K562 (cell line): ENCODE data around the gene HDLBP. TPM values are rescaled to one million over a fixed set of nuclear protein-coding genes. Genes with fewer than 3 reads are reported as not detected.

Experiments
- ATAC-seq: fragments of 200-7000 bp; cut with Tn5 transposase; 3 replicates; pipeline ENCODE4 v1.9.1; 2020; ENCODE audit warnings: moderate library complexity
- BruUV-seq: library from RNA; stranded (reverse); fragments of 400-500 nt; replicated peaks from 2 replicates; lab custom pipeline; 2021; lab: Mats Ljungman, UMichigan
- CTCF ChIA-PET: fragments of 300-600 bp; formaldehyde crosslinking; extraction: SDS; loops from one replicate; lab custom pipeline; 2021; ENCODE audit warnings: low intra/inter-chr PET ratio; lab: Yijun Ruan, JAX
- POLR2A ChIA-PET: fragments of 300-600, 350-650 bp; sonication (Branson Sonifier 250); formaldehyde crosslinking; extraction: SDS; loops from one replicate; lab custom pipeline; 2021; ENCODE audit warnings: antibody characterized with exemption, inconsistent platforms; lab: Yijun Ruan, JAX
- DNase-seq, 4 experiments: peaks; one replicate each; pipeline versions ENCODE4 v3.0.0 to v3.0.0-alpha.2; 2011 to 2018; ENCODE audit warnings: low spot score in 3 of 4, mixed read lengths in 3 of 4; ENCODE audit errors: extremely low read depth in 1 of 4
- FAIRE-seq: peaks from 2 replicates; lab custom pipeline; 2011; peaks lifted over from hg19 to GRCh38; lab: Jason Lieb, UNC
- H2AFZ ChIP-seq: 2 replicates; pipeline ENCODE4 v1.6.0; 2011; ENCODE audit warnings: low read depth, low read length, control low read depth, inconsistent platforms
- H3K27ac ChIP-seq: fragments of 200-600 bp; 3 replicates; pipeline ENCODE4 v1.8.0; 2011; ENCODE audit warnings: low read depth, mild to moderate bottlenecking, control low read depth, inconsistent platforms, low read length, moderate library complexity, mixed read lengths; ENCODE audit errors: extremely low read depth
- H3K27me3 ChIP-seq, 2 experiments: fragments of 300-600 bp in 1 of 2; 2 replicates in 1 of 2; 3 replicates in 1 of 2; pipeline versions ENCODE4 v1.6.0 to v1.8.0; 2011; ENCODE audit warnings: inconsistent platforms in 2 of 2, low read length in 2 of 2, mild to moderate bottlenecking in 1 of 2, mixed read lengths in 1 of 2, moderate library complexity in 1 of 2; ENCODE audit not compliant: control insufficient read depth in 2 of 2, insufficient read depth in 2 of 2
- H3K36me3 ChIP-seq: fragments of 300-600 bp; 3 replicates; pipeline ENCODE4 v1.8.0; 2011; ENCODE audit warnings: mild to moderate bottlenecking, low read length, inconsistent platforms; ENCODE audit not compliant: control insufficient read depth, insufficient read depth
- H3K4me1 ChIP-seq, 2 experiments: fragments of 200-600 bp in 1 of 2; replicated peaks in 1 of 2; 2 replicates in 1 of 2; 3 replicates in 1 of 2; pipeline versions ENCODE4 v1.5.1 to v1.8.0; 2011; ENCODE audit warnings: inconsistent platforms in 2 of 2, low read length in 2 of 2, mild to moderate bottlenecking in 1 of 2, mixed read lengths in 1 of 2, moderate library complexity in 1 of 2; ENCODE audit not compliant: control insufficient read depth in 2 of 2, insufficient read depth in 2 of 2
- H3K4me2 ChIP-seq: 2 replicates; pipeline ENCODE4 v1.6.1; 2011; ENCODE audit warnings: low read length, control low read depth, inconsistent platforms, mixed read lengths; ENCODE audit not compliant: insufficient read depth
- H3K4me3 ChIP-seq: fragments of 200-600 bp; sonication (generic), shearing (Covaris generic); 2 replicates; pipeline ENCODE4 v1.5.1; 2016; ENCODE audit warnings: control low read depth, inconsistent platforms
- H3K79me2 ChIP-seq: fragments of 200-600 bp; 3 replicates; pipeline ENCODE4 v1.8.0; 2011; ENCODE audit warnings: low read length, inconsistent platforms; ENCODE audit not compliant: control insufficient read depth, insufficient read depth
- H3K9ac ChIP-seq, 2 experiments: 2 replicates each; pipeline versions ENCODE4 v1.6.0 to v1.6.1; 2011; ENCODE audit warnings: low read depth in 2 of 2, low read length in 2 of 2, control low read depth in 1 of 2, inconsistent platforms in 1 of 2, mild to moderate bottlenecking in 1 of 2, mixed read lengths in 1 of 2; ENCODE audit not compliant: insufficient read depth in 1 of 2
- H3K9me1 ChIP-seq: one replicate; pipeline ENCODE4 v1.6.0; 2011; ENCODE audit warnings: inconsistent platforms, mild to moderate bottlenecking, low read length, moderate library complexity; ENCODE audit not compliant: control insufficient read depth, insufficient read depth
- H3K9me3 ChIP-seq: replicated peaks from 2 replicates; pipeline ENCODE4 v1.5.1; 2011; ENCODE audit warnings: low read depth, low read length, inconsistent platforms; ENCODE audit not compliant: control insufficient read depth, insufficient read depth
- H4K20me1 ChIP-seq: replicated peaks from 2 replicates; pipeline ENCODE4 v1.6.1; 2011; ENCODE audit warnings: low read length, inconsistent platforms, mixed read lengths; ENCODE audit not compliant: control insufficient read depth, insufficient read depth
- CEBPZ ChIP-seq: fragments of 150-350 bp; IDR thresholded peaks from 2 replicates; pipeline ENCODE4 v1.6.1; 2014; ENCODE audit warnings: low read depth, mild to moderate bottlenecking, low read length, borderline replicate concordance
- PKNOX1 ChIP-seq: fragments of 450-650 bp; IDR thresholded peaks from 2 replicates; pipeline ENCODE4 v1.6.1; 2016
- PRPF4 ChIP-seq: fragments of 200-400 bp; formaldehyde crosslinking; IDR thresholded peaks from one replicate; pipeline ENCODE4 v1.6.1; 2017; ENCODE audit warnings: low read length, low read depth, mild to moderate bottlenecking; ENCODE audit not compliant: insufficient read depth, poor library complexity, severe bottlenecking
- ZBTB8A ChIP-seq: fragments of 450-650 bp; IDR thresholded peaks from 2 replicates; pipeline ENCODE4 v1.6.1; 2018; ENCODE audit warnings: mild to moderate bottlenecking, moderate library complexity; ENCODE audit not compliant: partially characterized antibody
- ZNF407 ChIP-seq: fragments of 450-650 bp; IDR thresholded peaks from 2 replicates; pipeline ENCODE4 v1.6.1; 2016; ENCODE audit warnings: low read depth
- in situ Hi-C: fragments of 300-500 bp; cut with MboI; formaldehyde crosslinking; loops from 4 replicates; pipeline ENCODE4 v1.15.0; 2018; ENCODE audit warnings: inconsistent platforms, mixed read lengths
- intact Hi-C: fragments of 100-400 bp; cut with micrococcal nuclease; formaldehyde crosslinking; loops from 2 replicates; pipeline ENCODE4 v1.14.2; 2022
- polyA plus RNA-seq, 8 experiments: library from polyadenylated mRNA; depleted of rRNA in 4 of 8; stranded (reverse) in 5 of 8; unstranded in 3 of 8; fragments of >200 nt; fragmentation: Nextera tagmentation in 2 of 8; fragmentation: Illumina TruSeq in 1 of 8; extraction: Ambion mirVana in 2 of 8; extraction: Trizol in 1 of 8; gene quantifications; 2 replicates each; pipeline versions ENCODE4 v1.2.1 to v1.2.3, GENCODE V29; 2011 to 2014; ENCODE audit warnings: inconsistent platforms in 1 of 8, missing spikeins in 1 of 8
- total RNA-seq, 7 experiments: library from RNA; depleted of rRNA in 6 of 7; stranded (reverse); fragments of >200 nt in 6 of 7; fragmentation: Illumina TruSeq in 2 of 7; extraction: Trizol in 2 of 7; gene quantifications; 2 replicates each; pipeline versions ENCODE4 v1.2.1 to v1.2.3, GENCODE V29; 2011 to 2021; ENCODE audit warnings: low replicate concordance in 1 of 7

Gene HDLBP
- total and polyA plus RNA-seq, 9 of the 15 experiments (the other 6 are each of a cell fraction or from before 2014, with no cell fraction given), result 24.4 to 378 (median 146) TPM

GRCh38 chr2:241324775-241325174, 9.3 kb upstream of the HDLBP start:
- Histone ChIP-seq H3K9me1 (no peaks in the 10 kb centered on the region), H3K27ac (no peak overlapping the region), H2AFZ (no peak overlapping the region), H4K20me1 (0 out of 2 replicates have a peak, but pooled peaks cover 5% of the 10 kb centered on the region), H3K4me2 (no peak overlapping the region), H3K36me3 (peaks cover 67% of the 10 kb centered on the region), H3K9me3 (no peaks in the 10 kb centered on the region), H3K4me3 (no peak overlapping the region), H3K9ac (no peak overlapping the region), H3K4me1 (peaks cover 0 to 13% of the 10 kb centered on the region in 2 experiments; a peak in 3 of 5 replicates), H3K79me2 (peaks cover 69% of the 10 kb centered on the region), H3K27me3 (no peaks in the 10 kb centered on the region)
- intact Hi-C loops (no loop called here), in situ Hi-C loops (no loop called here)
- BruUV-seq, result no TSS peak
- POLR2A ChIA-PET, result interaction anchor here (1.4 kb wide), 1 partner anchor 21 kb away, joined by 3 read pairs; no protein-coding TSS in a partner anchor
- ATAC-seq (no peak), DNase-seq (no peak), FAIRE-seq (no peak)
- CTCF ChIA-PET, result no interaction called here
- no peak for TF ChIP-seq ZNF407
- TF ChIP-seq PKNOX1, result no peak
- TF ChIP-seq ZBTB8A, result no peak
- no peak for TF ChIP-seq CEBPZ
- TF ChIP-seq PRPF4, result no peak
